ENCODE measurements around the gene NEK7. TPM values are rescaled to one million over a fixed set of nuclear protein-coding genes. Genes with fewer than 3 reads are reported as not detected.

Gene NEK7
- total RNA-seq, 6 experiments from 2014 or later, result 20.6 to 32.3 (median 21.5) TPM

DNA sequence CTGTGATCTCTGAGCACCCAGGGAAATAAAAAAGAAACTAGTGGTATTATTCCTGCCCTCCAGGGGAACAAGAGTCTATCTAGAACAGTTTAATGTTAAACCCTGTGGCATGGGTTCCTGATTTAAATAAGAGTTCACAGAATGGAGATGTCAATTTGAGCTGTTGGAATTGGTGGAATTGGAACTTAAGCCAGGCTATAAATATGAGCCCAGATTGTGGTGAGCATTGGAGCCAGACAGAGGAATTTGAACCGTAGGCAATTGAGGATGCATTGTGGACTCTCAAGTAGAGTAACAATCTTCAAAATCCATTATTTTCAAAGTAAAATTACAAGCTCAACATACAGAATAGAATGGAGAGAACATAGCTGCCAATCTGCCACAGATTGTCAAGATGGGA, 98.2 kb downstream of the NEK7 start:
- no peak for DNase-seq
- intact Hi-C loops (cut with DNase I), result no loop called here
- Histone ChIP-seq H3K4me1 (no peaks in the 10 kb centered on the region), H3K27me3 (no peaks in the 10 kb centered on the region), H3K9me3 (no peaks in the 10 kb centered on the region), H3K4me3 (no peak overlapping the region), H3K36me3 (no peaks in the 10 kb centered on the region), H3K27ac (no peak overlapping the region)
- TF ChIP-seq POLR2A (IDR thresholded peaks at IDR 0.05), result no peak
- TF ChIP-seq, protein P1, sequence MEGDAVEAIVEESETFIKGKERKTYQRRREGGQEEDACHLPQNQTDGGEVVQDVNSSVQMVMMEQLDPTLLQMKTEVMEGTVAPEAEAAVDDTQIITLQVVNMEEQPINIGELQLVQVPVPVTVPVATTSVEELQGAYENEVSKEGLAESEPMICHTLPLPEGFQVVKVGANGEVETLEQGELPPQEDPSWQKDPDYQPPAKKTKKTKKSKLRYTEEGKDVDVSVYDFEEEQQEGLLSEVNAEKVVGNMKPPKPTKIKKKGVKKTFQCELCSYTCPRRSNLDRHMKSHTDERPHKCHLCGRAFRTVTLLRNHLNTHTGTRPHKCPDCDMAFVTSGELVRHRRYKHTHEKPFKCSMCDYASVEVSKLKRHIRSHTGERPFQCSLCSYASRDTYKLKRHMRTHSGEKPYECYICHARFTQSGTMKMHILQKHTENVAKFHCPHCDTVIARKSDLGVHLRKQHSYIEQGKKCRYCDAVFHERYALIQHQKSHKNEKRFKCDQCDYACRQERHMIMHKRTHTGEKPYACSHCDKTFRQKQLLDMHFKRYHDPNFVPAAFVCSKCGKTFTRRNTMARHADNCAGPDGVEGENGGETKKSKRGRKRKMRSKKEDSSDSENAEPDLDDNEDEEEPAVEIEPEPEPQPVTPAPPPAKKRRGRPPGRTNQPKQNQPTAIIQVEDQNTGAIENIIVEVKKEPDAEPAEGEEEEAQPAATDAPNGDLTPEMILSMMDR (IDR thresholded peaks at IDR 0.05), result no peak
- 78% methylated on average over 1 of the region's 1 CpG for WGBS (ENCODE audit: insufficient coverage, low coverage, low lambda C conversion rate, missing lambda C conversion rate)
- no peak for ATAC-seq

DNA sequence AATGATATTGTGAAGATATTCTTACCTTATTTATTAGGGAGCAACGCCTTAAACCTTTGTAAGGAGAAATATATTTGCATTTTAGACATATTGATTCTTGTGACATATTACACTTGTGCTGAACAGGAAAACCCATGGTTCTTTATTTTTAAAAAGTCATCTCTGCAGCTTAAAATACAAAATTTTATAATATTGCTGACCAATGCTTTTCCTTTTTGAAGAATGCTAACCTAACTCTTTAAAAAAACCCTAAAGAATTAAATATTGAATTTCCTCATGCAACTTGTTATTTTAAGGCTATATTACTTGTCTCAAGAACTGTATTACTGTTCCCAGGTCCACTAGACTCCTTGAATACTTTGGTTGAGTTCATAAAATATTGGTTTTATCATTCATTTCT, 99.0 kb downstream of the NEK7 start:
- H3K9me3 ChIP-seq, result no peaks in the 10 kb centered on the region
- no peak for ATAC-seq
- WGBS (ENCODE audit: insufficient coverage, low coverage, low lambda C conversion rate, missing lambda C conversion rate), result 100% methylated on average over 1 of the region's 1 CpG

DNA sequence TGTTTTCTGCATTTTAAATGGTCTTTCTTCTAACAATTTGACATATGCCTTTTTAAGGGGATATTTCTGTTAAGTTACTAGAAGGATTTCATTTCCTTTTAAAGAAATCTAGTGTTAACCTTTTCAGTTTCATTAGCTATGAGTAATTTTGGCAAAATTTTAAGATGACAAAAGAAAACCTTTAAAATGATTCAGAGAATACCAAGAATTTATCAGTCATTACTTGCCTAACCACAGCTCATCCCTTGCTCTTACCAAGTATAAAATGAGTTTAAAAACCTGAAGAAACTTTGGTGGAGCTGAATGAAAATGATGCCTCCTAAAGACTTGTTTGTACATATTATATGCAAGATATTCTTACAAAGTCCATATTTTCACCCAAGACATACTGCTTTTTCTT, 101.7 kb downstream of the NEK7 start:
- no peak for DNase-seq
- H3K27ac ChIP-seq, result no peak overlapping the region
- H3K4me3 ChIP-seq, result no peak overlapping the region
- TF ChIP-seq, protein P1 (IDR thresholded peaks at IDR 0.05), result no peak
- TF ChIP-seq POLR2A (IDR thresholded peaks at IDR 0.05), result no peak
- no peaks in the 10 kb centered on the region for H3K36me3 ChIP-seq
- no peak for ATAC-seq
- intact Hi-C loops (cut with DNase I), result no loop called here
- no peaks in the 10 kb centered on the region for H3K9me3 ChIP-seq
- no peaks in the 10 kb centered on the region for H3K27me3 ChIP-seq
- H3K4me1 ChIP-seq, result no peaks in the 10 kb centered on the region

More for the DNA sequence above, 99.0 kb downstream of the NEK7 start:
- H3K27ac ChIP-seq, result no peak overlapping the region
- no peaks in the 10 kb centered on the region for H3K36me3 ChIP-seq
- H3K27me3 ChIP-seq, result no peaks in the 10 kb centered on the region
- intact Hi-C loops (cut with DNase I), result no loop called here
- no peak overlapping the region for H3K4me3 ChIP-seq
- no peak for DNase-seq
- H3K4me1 ChIP-seq, result no peaks in the 10 kb centered on the region
- TF ChIP-seq POLR2A (IDR thresholded peaks at IDR 0.05), result no peak
- TF ChIP-seq, protein P1 (IDR thresholded peaks at IDR 0.05), result no peak

DNA sequence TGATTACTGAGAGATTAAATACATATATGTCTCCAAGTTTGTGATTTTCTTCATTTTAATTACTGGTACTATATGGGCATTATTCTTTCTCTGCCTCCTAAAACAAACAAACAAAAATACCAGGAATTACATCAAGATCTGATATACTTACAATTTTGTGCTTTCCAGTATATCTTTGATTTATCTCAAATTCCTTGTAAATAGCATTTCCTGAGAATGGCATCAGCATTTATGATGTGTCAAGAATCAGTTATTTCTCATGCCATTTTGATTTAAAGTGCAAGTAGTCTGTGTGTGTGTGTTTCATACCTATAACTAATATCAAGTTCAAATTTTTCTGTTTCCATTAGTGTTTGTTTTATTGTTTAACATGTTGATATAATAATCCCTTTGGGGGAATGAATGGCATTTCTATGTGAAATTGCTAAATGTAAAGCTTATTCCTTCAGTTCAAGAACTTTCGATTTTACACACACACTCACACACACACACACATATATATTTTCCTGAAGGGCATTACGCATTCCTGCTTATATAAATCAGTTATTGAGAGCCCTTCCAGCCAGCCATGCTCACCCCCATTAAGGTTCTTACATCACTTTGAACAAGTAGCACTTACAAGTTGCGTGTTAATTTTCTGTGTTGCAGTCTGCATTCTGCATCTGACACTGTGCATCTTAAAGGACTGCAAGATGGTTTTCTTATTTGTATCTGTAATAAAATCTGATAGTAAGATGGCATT, 102.7 kb downstream of the NEK7 start:
- no peaks in the 10 kb centered on the region for H3K27me3 ChIP-seq

More for the DNA sequence above, 102.7 kb downstream of the NEK7 start:
- no peaks in the 10 kb centered on the region for H3K36me3 ChIP-seq
- H3K27ac ChIP-seq, result no peak overlapping the region
- no peaks in the 10 kb centered on the region for H3K9me3 ChIP-seq
- 92% methylated on average over 3 of the region's 3 CpGs for WGBS (ENCODE audit: insufficient coverage, low coverage, low lambda C conversion rate, missing lambda C conversion rate)
- no peak for TF ChIP-seq POLR2A (IDR thresholded peaks at IDR 0.05)
- TF ChIP-seq, protein P1 (IDR thresholded peaks at IDR 0.05), result no peak
- no peaks in the 10 kb centered on the region for H3K4me1 ChIP-seq
- no peak overlapping the region for H3K4me3 ChIP-seq
- ATAC-seq, result no peak
- intact Hi-C loops (cut with DNase I), result no loop called here
- no peak for DNase-seq

Measured in right lobe of liver (tissue), 6 donors.